ENCODE results near the gene EXOC2.

Gene EXOC2

DNA sequence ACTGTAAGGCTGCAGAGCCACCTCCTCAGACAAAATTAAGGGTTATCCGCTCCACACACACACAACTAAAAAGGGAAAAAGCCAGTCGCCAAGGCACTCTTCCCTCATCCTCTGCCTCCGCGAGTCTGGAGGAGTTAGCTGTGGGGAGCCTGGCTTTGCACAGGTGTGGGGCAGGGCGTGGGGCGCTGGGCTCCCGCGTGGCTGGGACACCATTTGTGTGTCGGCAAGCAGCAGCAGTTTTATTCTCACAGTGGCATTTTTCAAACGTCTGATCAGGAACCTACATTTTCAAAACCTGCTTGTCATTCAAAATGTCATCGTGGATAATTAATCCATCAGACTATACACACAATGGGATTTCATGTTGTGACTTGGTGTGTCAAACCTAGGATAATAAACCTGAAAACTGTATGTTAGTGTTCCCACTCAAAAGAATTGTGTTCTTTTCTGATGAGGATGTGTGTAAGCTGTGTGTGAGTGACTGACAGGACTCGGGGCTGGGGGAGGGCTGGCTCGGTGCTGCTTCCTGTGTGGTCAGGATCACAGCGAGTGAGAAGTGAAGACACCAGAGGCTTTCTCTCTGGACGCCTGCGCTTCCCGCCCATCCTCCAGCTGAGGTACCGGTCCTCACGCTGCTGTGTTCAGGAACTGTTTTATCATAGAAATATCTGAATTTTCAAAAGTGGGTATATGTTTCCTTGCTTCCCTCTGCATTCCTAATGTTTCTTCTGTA lies 218.3 kb downstream of the EXOC2 start:
- Histone ChIP-seq H3K9ac (ENCODE audit: low read depth, low read length) (no peak overlapping the region), H3K36me3 (ENCODE audit: insufficient read depth, low read length) (no peaks in the 10 kb centered on the region), H3K9me3 (ENCODE audit: control insufficient read depth, insufficient read depth, low read length) (no peaks in the 10 kb centered on the region), H3K4me1 (ENCODE audit: insufficient read depth, low read length) (no peaks in the 10 kb centered on the region)

DNA sequence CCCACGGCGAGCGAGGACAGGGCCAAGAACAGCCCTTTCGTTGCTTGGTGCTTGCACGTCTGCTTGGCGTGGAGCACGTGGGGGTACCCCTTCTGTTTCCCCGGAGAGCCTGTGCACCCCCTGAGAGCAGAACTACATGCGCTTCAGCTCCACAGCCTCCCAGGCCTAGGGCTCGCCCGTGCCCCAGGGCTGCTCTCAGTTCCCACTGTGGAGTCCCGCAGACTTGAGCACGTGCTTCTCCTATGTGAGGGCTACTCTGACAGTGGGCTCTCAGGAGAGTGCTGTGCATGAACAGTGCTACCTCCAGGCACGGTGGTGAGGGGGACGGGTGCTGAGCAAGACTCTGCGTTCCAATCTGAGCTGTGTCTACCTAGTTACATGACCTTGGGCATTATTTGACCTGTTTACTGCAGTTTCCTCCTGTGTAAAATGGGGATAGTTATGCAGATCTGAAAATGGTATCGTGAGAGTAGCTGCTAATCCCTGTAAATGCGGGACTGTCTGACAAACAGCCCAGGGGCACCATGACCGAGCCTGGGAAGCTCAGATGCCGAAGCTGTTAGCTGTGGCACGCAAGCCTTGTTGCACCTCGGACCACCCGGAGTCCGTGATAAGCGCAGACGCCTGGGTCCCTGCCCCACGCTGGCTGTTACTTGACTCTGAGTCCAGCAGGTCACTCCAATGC lies 219.0 kb downstream of the EXOC2 start:
- no peaks in the 10 kb centered on the region for H3K9me3 ChIP-seq (ENCODE audit: control insufficient read depth, insufficient read depth, low read length)
- H3K9ac ChIP-seq (ENCODE audit: low read depth, low read length), result no peak overlapping the region
- no peaks in the 10 kb centered on the region for H3K36me3 ChIP-seq (ENCODE audit: insufficient read depth, low read length)
- no peaks in the 10 kb centered on the region for H3K4me1 ChIP-seq (ENCODE audit: insufficient read depth, low read length)

DNA sequence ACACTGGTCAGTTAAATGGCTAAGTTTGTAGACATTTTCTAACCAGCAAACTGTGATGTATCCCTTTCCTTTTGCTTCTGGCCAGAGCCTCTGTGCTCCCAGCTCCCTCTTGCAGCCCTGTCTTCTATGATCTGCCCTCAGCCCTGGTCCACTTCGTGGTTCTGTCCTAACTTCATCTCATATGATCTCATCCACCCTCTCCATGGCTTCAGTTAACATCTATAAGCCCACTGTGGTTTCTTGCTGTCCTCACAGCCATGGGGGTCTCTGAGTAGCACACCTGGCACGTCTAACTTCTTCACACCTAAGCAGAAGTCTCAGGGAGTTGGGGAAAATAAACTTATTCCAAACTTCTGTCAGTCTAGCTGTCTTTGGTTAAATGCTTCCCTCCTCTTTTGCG lies 219.6 kb downstream of the EXOC2 start:
- Histone ChIP-seq H3K9ac (ENCODE audit: low read depth, low read length) (no peak overlapping the region), H3K36me3 (ENCODE audit: insufficient read depth, low read length) (no peaks in the 10 kb centered on the region), H3K4me1 (ENCODE audit: insufficient read depth, low read length) (no peaks in the 10 kb centered on the region), H3K9me3 (ENCODE audit: control insufficient read depth, insufficient read depth, low read length) (no peaks in the 10 kb centered on the region)

DNA sequence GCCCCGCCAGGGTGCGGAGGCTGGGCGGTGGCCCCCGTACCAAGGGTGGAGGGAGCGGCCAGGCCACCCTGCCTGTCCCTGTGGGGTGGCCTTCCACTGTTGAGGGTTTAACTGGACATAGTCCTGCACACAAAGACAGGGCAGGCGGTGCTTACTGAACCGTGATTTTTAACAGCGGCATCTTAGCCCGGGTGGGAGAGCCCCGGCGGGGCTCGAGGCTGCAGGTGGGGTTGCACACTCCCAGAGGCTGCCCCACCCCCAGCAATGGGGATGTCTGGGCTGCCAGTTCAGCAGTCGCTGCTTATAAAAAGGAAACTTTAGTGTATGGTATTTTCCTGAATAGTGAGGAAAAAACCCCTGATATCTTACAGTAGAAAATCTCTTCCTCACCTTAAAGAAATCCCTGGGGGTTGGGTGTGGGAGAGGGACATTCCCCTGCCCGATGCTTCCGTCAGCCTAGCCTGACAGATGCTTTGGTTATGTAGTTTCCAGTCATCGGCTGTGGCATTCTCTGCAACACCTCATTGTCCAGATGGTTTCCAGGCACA lies 222.0 kb downstream of the EXOC2 start:
- no peaks in the 10 kb centered on the region for H3K4me1 ChIP-seq (ENCODE audit: insufficient read depth, low read length)
- no peaks in the 10 kb centered on the region for H3K9me3 ChIP-seq (ENCODE audit: control insufficient read depth, insufficient read depth, low read length)
- H3K36me3 ChIP-seq (ENCODE audit: insufficient read depth, low read length), result no peaks in the 10 kb centered on the region
- H3K9ac ChIP-seq (ENCODE audit: low read depth, low read length), result no peak overlapping the region

DNA sequence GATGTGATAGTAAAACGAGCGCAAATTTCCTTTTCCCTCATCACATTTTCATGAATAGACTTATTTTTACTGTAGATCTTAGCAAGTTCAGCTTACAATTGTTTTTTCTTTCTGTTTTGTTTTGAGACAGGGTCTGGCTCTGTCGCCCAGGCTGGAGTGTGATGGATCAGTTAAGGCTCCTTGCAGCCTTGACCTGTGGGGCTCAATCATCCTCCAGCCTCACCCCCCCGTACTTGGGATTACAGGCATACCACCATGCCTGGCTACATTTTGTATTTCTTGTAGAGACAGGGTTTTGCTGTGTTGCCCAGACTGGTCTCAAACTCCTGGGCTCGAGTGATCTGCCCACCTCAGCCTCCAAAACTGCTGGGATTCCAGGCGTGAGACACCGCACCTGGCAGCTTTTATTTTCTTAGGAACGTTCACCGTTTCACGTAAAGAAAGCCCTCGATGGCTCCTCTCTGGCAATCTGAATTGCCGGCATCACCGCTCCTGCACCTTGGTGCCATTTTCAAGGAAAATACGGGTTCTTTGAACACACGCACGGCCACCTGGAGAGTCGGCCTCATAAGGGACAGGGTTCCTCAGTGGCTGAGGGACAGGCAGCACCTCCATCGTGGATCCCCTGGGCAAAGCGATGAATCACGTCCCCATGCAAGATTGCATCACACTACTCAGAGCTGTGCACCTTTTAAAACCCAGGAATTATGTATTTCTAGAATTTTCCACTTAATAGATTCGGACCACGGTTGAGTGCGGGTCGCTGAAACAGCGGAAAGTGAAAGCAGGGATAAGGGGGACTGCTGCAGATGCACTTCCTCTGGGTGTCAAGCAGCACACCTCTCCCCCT lies 222.7 kb downstream of the EXOC2 start:
- Histone ChIP-seq H3K4me1 (ENCODE audit: insufficient read depth, low read length) (no peaks in the 10 kb centered on the region), H3K9ac (ENCODE audit: low read depth, low read length) (no peak overlapping the region)

DNA sequence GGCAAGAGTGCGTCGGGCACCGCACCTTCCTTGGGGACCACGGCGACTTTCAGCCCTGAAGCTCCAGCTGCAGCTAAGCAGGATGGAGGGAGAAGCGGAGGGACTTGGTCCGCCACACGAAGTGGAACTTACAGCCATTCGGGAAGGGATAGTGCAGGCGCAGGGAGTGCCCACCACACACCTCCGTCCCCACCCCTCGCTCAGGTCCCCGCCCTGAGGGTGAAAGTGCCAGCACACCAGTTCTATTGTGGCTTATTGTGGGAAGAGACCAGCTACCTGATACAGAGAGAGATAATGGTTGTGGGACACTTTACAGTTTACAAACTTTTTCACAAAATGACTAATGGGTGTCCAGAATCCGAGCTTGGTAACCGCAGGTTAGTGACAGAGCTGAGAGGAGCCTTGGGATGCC lies 225.3 kb downstream of the EXOC2 start:
- Histone ChIP-seq H3K9me3 (ENCODE audit: control insufficient read depth, insufficient read depth, low read length) (no peaks in the 10 kb centered on the region), H3K36me3 (ENCODE audit: insufficient read depth, low read length) (no peaks in the 10 kb centered on the region), H3K9ac (ENCODE audit: low read depth, low read length) (no peak overlapping the region), H3K4me1 (ENCODE audit: insufficient read depth, low read length) (no peaks in the 10 kb centered on the region)

More for the DNA sequence above, 222.7 kb downstream of the EXOC2 start:
- Histone ChIP-seq H3K9me3 (ENCODE audit: control insufficient read depth, insufficient read depth, low read length) (no peaks in the 10 kb centered on the region), H3K36me3 (ENCODE audit: insufficient read depth, low read length) (no peaks in the 10 kb centered on the region)

DNA sequence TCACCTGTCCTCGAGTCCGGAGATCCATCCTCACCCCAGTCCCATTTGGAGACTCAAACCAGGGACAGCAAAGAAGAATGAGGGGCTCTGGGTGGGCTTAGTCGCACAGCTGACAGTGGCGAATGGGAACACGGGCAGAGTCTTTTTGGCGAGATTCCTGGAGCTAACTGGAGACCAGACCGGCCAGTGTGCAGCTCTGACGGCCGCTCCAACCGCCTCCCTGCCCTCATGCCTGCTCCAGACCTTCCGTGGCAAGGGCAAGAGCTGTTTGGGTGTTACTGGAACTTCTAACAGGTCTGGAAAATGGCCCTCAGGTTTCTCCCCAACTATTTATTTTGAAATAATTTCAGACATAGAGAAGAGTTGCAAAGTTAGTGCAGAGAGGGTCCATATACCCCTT lies 225.8 kb downstream of the EXOC2 start:
- Histone ChIP-seq H3K9ac (ENCODE audit: low read depth, low read length) (no peak overlapping the region), H3K9me3 (ENCODE audit: control insufficient read depth, insufficient read depth, low read length) (no peaks in the 10 kb centered on the region), H3K4me1 (ENCODE audit: insufficient read depth, low read length) (no peaks in the 10 kb centered on the region), H3K36me3 (ENCODE audit: insufficient read depth, low read length) (no peaks in the 10 kb centered on the region)

DNA sequence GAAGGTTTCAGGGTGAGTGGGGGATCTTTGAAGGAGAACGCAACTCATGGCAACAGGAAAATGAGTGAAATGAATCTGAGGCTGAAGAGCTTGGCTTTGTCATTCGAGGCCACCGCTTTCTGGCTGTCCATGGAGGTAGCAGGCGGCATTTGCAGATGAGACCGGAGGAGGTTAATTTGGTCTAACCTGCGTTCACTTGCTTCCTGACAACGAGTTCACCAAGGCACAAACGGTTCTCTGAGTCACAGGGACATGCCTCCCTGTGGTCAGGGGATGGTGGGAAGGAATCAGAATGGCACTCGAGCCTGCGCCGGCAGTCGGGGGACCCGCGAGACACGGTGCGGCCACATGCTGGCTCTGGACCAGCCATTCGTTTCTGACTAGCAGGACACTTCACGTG lies 226.4 kb downstream of the EXOC2 start:
- Histone ChIP-seq H3K36me3 (ENCODE audit: insufficient read depth, low read length) (no peaks in the 10 kb centered on the region), H3K4me1 (ENCODE audit: insufficient read depth, low read length) (no peaks in the 10 kb centered on the region), H3K9ac (ENCODE audit: low read depth, low read length) (no peak overlapping the region), H3K9me3 (ENCODE audit: control insufficient read depth, insufficient read depth, low read length) (no peaks in the 10 kb centered on the region)

DNA sequence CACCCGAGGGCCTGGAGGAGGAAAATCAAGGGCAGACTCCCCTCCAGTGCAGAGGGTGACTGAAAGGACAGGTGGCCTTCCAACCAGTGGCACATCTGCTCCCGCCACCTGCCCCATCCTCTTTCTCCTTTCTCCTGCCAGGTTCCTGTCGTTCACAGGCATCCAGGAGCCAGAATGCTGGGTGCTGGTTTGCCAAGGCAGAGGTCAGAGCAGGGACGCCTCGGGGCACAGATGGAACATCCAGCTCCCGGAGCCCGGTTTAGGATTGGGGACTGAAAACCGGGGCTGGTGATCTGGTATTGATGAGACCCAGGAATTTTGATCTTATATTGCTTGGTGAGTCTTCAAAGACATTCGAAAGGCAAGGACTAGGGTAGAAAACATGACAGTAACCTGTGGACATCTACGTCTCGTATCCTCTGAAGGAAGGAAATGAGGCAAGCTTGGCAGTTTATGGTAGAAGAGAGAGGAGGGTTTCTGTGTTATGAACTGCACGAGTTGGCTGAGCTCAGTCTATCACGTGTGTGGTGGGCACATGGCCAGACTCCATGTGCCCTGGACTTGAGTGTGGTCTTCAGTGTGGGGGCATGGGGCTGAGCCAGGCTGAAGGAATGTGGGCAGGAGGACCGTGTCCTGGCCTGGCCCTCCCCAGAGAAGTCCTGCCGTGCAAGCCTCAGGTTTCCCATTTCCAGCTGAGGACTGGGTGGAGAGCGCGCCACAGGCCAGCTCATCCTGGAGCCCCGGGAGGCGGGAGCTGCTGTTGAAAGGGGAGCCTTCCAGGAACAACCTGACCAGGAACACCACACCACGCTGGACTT lies 227.2 kb downstream of the EXOC2 start:
- H3K9me3 ChIP-seq (ENCODE audit: control insufficient read depth, insufficient read depth, low read length), result no peaks in the 10 kb centered on the region
- H3K9ac ChIP-seq (ENCODE audit: low read depth, low read length), result no peak overlapping the region
- no peaks in the 10 kb centered on the region for H3K36me3 ChIP-seq (ENCODE audit: insufficient read depth, low read length)
- H3K4me1 ChIP-seq (ENCODE audit: insufficient read depth, low read length), result no peaks in the 10 kb centered on the region

DNA sequence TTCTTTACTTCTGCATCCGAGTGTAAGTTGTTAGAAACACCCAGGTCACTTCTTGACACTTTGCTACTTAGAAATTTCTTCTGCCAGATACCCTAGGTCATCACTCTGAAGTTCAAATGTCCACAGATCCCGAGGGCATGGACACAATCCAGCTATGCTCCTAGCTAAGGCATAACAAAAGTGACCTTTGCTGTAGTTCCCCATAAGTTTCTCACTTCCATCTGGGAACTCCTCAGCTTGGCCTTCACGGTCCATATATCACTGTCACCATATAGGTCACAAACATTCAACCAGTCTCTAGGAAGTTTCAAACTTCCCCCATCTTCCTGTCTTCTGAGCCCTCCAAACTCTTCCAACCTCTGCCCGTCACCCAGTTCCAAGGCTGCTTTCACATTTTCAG lies 236.1 kb downstream of the EXOC2 start:
- Histone ChIP-seq H3K9ac (ENCODE audit: low read depth, low read length) (no peak overlapping the region), H3K9me3 (ENCODE audit: control insufficient read depth, insufficient read depth, low read length) (no peaks in the 10 kb centered on the region; the same call in 1 of the 2 replicates), H3K4me1 (ENCODE audit: insufficient read depth, low read length) (peaks cover 6% of the 10 kb centered on the region; the same call in 1 of the 2 replicates), H3K36me3 (ENCODE audit: insufficient read depth, low read length) (no peaks in the 10 kb centered on the region)

DNA sequence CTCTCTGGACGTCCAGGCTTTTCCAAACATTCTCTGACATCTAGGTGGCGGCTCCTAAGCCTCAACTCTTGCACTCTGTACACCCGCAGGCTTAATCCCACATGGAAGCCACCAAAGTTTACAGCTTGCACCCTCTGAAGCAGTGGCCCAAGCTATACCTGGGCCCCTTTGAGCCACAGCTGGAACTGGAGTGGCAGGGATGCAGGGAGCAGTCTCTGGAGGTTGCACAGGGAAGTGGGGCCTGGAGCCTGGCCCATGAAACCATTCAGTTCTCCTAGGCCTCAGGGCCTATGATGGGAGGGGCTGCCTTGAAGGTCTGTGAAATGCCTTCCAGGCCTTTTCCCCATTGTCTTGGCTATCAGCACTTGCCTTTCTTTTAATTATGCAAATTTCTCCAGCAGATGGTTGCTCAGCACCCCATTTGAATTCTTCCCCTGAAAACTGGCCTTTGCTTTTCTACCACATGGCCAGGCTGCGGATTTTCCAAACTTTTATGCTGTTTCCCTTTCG lies 236.5 kb downstream of the EXOC2 start:
- H3K4me1 ChIP-seq (ENCODE audit: insufficient read depth, low read length), result peaks cover 6% of the 10 kb centered on the region; the same call in 1 of the 2 replicates
- no peak overlapping the region for H3K9ac ChIP-seq (ENCODE audit: low read depth, low read length)

DNA sequence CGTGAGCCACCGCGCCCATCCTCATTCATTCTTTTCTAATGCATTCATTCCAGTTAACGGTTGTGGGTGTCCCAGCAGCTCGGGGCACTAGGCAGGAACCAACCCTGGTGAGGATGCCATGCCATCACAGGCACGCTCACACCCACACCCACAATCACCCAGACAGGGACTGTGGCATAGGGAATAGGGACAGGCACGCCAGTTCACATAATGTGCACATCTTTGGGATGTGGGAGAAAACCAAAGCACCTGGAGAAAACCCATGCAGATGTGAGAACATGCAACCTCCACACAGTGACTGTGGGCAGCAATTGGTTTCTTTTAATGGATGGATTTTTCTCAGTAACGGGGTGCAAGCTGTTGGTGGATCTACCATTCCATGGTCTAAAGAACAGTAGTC lies 237.1 kb downstream of the EXOC2 start:
- H3K9me3 ChIP-seq (ENCODE audit: control insufficient read depth, insufficient read depth, low read length), result no peaks in the 10 kb centered on the region; the same call in 1 of the 2 replicates
- H3K9ac ChIP-seq (ENCODE audit: low read depth, low read length), result no peak overlapping the region
- peaks cover 6% of the 10 kb centered on the region; the same call in 1 of the 2 replicates for H3K4me1 ChIP-seq (ENCODE audit: insufficient read depth, low read length)
- no peaks in the 10 kb centered on the region for H3K36me3 ChIP-seq (ENCODE audit: insufficient read depth, low read length)

More for the DNA sequence above, 236.5 kb downstream of the EXOC2 start:
- Histone ChIP-seq H3K9me3 (ENCODE audit: control insufficient read depth, insufficient read depth, low read length) (no peaks in the 10 kb centered on the region; the same call in 1 of the 2 replicates), H3K36me3 (ENCODE audit: insufficient read depth, low read length) (no peaks in the 10 kb centered on the region)

DNA sequence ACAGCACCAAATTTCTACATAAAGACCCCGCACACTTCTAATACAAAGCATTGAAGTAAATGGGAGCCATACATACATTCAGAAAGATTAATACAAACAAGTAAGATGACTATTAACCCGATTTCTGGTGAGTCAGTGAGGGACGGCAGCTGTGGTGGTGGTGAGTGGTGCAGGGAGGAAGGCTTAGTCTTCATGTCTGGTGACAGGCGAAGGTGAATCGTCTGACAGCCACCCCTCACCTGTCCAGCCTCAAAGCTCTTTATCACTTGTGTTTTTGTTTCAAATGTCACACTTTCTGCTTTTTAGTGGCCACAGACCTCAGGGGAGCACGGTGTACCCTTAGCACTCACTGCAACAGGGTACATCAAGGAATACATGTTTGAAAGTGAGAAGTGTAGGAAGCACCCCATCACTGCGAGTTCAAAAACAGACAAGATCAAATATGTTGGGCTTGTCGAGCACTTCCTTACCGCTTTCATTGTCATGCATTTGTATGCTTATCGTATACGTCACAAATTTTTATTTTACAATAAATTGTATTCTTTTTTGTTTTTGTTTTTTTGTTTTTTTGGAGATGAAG lies 237.8 kb downstream of the EXOC2 start:
- no peaks in the 10 kb centered on the region for H3K36me3 ChIP-seq (ENCODE audit: insufficient read depth, low read length)
- H3K9ac ChIP-seq (ENCODE audit: low read depth, low read length), result no peak overlapping the region
- peaks cover 6% of the 10 kb centered on the region; the same call in 1 of the 2 replicates for H3K4me1 ChIP-seq (ENCODE audit: insufficient read depth, low read length)
- no peaks in the 10 kb centered on the region; the same call in 1 of the 2 replicates for H3K9me3 ChIP-seq (ENCODE audit: control insufficient read depth, insufficient read depth, low read length)

Data from ES-I3 (cell line).